BE2C (cell line): ENCODE data around the gene NGEF.
A peak's percentile ranks its signal among the peaks of the same experiment; 100 is the strongest.
"Not testable (repeated sequence)": the region's sequence is repeated elsewhere in the genome, so short reads cannot be mapped to it uniquely, and the experiment has no call there.

Experiments
- DNase-seq: peaks from one replicate; pipeline ENCODE4 v3.0.0-alpha.2; 2020
- H3K27me3 ChIP-seq: fragments of 250-450 bp; sonication (Bioruptor Pico); 2 replicates; pipeline ENCODE4 v1.5.1; 2020; ENCODE audit warnings: mild to moderate bottlenecking
- H3K36me3 ChIP-seq: fragments of 250-450 bp; sonication (Bioruptor Pico); 2 replicates; pipeline ENCODE4 v1.5.1; 2020; ENCODE audit warnings: mild to moderate bottlenecking
- H3K4me1 ChIP-seq: fragments of 250-450 bp; sonication (Bioruptor Pico); 2 replicates; pipeline ENCODE4 v1.5.1; 2020
- H3K4me3 ChIP-seq: 2 replicates; pipeline ENCODE4 v1.5.1; 2011; ENCODE audit warnings: low read depth, low read length
- H3K9me3 ChIP-seq: fragments of 250-450 bp; sonication (Bioruptor Pico); 2 replicates; pipeline ENCODE4 v1.5.1; 2020
- TF ChIP-seq, protein P1 (sequence below): IDR thresholded peaks from 2 replicates; pipeline ENCODE4 v1.5.1; 2012; ENCODE audit warnings: mild to moderate bottlenecking, low read depth, low read length

NGEF gene

DNA sequence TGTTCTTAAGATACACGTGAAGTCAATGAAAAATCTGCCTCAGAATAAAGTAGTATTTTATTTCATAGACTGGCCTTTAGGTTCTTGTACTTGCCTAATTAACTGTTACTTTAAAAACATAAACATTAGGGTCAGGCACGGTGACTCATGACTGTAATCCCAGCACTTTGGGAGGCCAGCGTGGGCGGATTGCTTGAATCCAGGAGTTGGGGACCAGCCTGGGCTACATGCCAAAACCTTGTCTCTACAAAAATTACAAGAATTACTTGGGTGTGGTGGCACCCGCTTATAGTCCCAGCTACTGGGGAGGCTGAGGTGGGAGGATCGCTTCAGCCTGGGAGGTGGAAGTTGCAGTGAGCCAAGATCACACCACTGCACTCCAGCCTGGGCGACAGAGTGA, 159.0 kb downstream of the NGEF start:
- H3K4me1 ChIP-seq, result no peaks in the 10 kb centered on the region
- DNase-seq, result no peak
- H3K36me3 ChIP-seq, result peaks cover 48% of the 10 kb centered on the region

DNA sequence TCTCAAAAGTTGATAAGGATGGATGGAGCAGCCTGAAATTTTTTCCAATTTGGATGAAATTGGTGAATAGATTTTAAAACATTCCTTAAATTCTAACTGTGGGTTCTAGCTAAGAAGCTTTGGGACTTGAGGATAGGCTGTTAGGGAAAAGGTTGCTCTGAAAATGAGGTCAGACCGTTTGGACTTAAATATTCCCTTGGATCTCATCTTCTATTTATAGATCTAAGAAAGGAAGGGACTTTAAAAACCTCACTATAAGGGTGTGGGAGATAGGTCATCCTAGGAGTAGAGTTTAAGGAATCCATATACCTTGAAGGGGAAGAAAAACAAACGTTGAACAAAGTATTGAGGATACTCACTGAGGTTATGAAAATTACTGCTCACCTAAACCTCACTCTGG, 160.4 kb downstream of the NGEF start:
- no peak for DNase-seq
- Histone ChIP-seq H3K4me1 (no peaks in the 10 kb centered on the region), H3K9me3 (no peaks in the 10 kb centered on the region), H3K4me3 (no peak overlapping the region), H3K27me3 (no peaks in the 10 kb centered on the region), H3K36me3 (peaks cover 59% of the 10 kb centered on the region)
- TF ChIP-seq, protein P1, sequence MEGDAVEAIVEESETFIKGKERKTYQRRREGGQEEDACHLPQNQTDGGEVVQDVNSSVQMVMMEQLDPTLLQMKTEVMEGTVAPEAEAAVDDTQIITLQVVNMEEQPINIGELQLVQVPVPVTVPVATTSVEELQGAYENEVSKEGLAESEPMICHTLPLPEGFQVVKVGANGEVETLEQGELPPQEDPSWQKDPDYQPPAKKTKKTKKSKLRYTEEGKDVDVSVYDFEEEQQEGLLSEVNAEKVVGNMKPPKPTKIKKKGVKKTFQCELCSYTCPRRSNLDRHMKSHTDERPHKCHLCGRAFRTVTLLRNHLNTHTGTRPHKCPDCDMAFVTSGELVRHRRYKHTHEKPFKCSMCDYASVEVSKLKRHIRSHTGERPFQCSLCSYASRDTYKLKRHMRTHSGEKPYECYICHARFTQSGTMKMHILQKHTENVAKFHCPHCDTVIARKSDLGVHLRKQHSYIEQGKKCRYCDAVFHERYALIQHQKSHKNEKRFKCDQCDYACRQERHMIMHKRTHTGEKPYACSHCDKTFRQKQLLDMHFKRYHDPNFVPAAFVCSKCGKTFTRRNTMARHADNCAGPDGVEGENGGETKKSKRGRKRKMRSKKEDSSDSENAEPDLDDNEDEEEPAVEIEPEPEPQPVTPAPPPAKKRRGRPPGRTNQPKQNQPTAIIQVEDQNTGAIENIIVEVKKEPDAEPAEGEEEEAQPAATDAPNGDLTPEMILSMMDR, result no peak

More for the DNA sequence above, 159.0 kb downstream of the NGEF start:
- Histone ChIP-seq H3K27me3 (no peaks in the 10 kb centered on the region), H3K9me3 (no peaks in the 10 kb centered on the region), H3K4me3 (no peak overlapping the region)
- TF ChIP-seq, protein P1, result no peak

DNA sequence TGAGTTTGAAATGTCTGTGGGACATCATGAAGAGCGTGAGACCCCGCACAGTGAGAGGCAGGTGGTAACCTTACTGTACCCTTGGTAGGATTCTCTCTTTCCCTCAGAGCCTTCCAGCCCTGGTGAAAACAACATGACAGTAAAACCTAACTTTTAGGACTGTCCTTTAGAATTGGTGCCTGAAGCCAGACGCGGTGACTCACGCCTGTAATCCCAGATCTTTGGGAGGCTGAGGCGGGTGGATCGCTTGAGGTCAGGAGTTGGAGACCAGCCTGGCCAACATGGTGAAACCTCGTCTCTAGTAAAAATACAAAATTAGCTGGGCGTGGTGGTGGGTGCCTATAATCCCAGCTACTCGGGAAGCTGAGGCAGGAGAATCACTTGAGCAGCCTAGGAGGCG, 161.0 kb downstream of the NGEF start:
- not testable (repeated sequence) for H3K4me3 ChIP-seq, H3K9me3 ChIP-seq, H3K4me1 ChIP-seq, H3K27me3 ChIP-seq, DNase-seq
- peaks cover 59% of the 10 kb centered on the region for H3K36me3 ChIP-seq

DNA sequence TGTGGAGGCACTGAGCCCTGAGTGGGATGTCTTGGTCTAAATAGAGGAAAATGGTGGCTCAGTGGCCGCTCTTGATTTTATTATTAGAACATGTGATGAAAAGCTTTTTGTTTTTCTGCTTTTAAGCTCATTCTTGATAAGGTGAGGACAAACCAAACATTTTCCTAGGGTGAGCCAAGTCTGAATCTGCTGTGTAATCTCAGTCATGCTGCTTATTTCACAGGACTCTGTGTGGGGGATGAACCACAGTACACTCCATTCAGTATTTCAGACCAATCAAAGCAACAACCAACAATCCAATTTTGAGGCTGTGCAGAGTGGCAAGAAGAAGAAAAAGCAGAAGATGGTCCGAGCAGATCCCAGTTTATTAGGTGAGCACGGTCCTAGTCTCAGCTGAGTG, 163.0 kb downstream of the NGEF start:
- Histone ChIP-seq H3K27me3 (no peaks in the 10 kb centered on the region), H3K4me3 (no peak overlapping the region), H3K36me3 (peaks cover 62% of the 10 kb centered on the region), H3K9me3 (no peaks in the 10 kb centered on the region), H3K4me1 (no peaks in the 10 kb centered on the region)
- TF ChIP-seq, protein P1, result no peak
- no peak for DNase-seq

DNA sequence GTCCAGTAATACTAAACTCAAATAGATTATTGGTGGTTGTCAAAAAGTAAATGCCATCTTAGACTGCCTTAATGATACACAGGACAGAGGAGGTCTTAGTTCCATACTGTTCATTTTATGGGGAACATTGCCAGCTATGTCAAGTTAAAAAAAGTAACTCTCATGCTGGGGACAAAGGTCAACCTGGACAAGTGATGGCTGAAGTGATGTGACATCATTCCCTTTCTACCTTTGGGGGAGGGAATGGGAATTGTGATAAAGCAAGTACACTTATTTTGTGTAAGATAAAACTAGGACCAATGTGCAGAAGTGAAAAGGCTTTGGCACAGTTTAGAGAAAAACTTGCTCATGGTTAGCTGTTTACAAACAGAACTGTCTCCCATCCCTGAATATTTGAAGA, 167.0 kb downstream of the NGEF start:
- H3K27me3 ChIP-seq, result no peaks in the 10 kb centered on the region
- no peaks in the 10 kb centered on the region for H3K4me1 ChIP-seq
- peaks cover 84% of the 10 kb centered on the region for H3K36me3 ChIP-seq
- no peaks in the 10 kb centered on the region for H3K9me3 ChIP-seq
- no peak overlapping the region for H3K4me3 ChIP-seq
- TF ChIP-seq, protein P1, result no peak
- DNase-seq, result no peak

DNA sequence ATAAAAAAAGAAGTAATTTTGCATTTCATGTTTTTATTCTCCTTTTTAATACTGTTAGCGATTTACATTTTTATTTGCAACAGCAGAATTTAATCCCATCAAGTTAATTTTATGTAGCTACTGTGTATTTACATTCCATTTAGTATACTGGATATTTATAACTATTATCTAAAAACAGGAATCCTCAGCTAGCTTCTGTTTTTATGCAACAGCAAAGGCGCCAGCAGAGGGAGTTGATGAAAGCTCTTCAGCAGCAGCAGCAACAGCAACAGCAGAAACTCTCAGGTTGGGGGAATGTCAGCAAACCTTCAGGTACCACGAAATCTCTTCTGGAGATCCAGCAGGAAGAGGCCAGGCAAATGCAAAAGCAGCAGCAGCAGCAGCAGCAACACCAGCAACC, 169.2 kb downstream of the NGEF start:
- Histone ChIP-seq H3K4me1 (no peaks in the 10 kb centered on the region), H3K36me3 (peaks cover 83% of the 10 kb centered on the region), H3K27me3 (no peaks in the 10 kb centered on the region), H3K4me3 (no peak overlapping the region), H3K9me3 (no peaks in the 10 kb centered on the region)
- TF ChIP-seq, protein P1, result peak; percentile 31
- no peak for DNase-seq

DNA sequence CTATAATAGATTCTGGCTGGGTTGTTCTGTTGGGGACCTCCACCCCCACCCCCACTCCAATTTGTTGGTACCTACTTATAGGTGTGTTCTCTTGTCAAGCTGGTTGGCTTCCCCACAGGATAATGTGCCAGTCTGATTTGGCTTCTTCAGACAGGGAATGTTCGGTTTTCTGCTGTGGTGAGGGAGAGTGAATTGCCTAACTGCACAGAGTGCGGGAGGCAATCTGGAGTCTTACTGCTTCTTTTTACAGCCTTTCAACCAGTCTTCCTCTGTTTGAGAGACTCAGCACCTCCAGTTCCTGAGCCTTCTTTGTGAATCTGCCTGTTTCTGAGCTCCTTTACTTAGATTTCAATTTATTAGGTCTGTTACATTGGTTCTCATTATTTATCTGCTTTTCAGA, 170.4 kb downstream of the NGEF start:
- Histone ChIP-seq H3K4me3 (no peak overlapping the region), H3K36me3 (peaks cover 71% of the 10 kb centered on the region), H3K9me3 (no peaks in the 10 kb centered on the region), H3K27me3 (no peaks in the 10 kb centered on the region), H3K4me1 (no peaks in the 10 kb centered on the region)
- no peak for DNase-seq
- TF ChIP-seq, protein P1, result no peak
